IPS-18c (cell line): ENCODE data around the gene ZER1.
"Not testable (repeated sequence)": the region's sequence is repeated elsewhere in the genome, so short reads cannot be mapped to it uniquely, and the experiment has no call there.

Experiments
- H3K4me3 ChIP-seq: 2 replicates; pipeline ENCODE4 v1.7.0; 2013; ENCODE audit warnings: low read depth, mild to moderate bottlenecking, low read length, moderate library complexity; ENCODE audit not compliant: insufficient read depth
- H3K9me3 ChIP-seq: one replicate; pipeline ENCODE4 v1.6.1; 2013; ENCODE audit warnings: mild to moderate bottlenecking, low read length, moderate library complexity; ENCODE audit not compliant: control insufficient read depth, insufficient read depth

Gene ZER1

GRCh38 chr9:128712451-128713410, 59.0 kb downstream of the ZER1 start:
- Histone ChIP-seq H3K9me3 (peaks cover 2% of the 10 kb centered on the region), H3K4me3 (no peak overlapping the region; the same call in 1 of the 2 replicates)

- Histone ChIP-seq H3K9me3 (no peaks in the 10 kb centered on the region), H3K4me3 (no peak overlapping the region)
Measured at GRCh38 chr9:128707446-128707845, 64.3 kb downstream of the ZER1 start.

GRCh38 chr9:128706671-128707381, 64.9 kb downstream of the ZER1 start:
- Histone ChIP-seq H3K9me3 (no peaks in the 10 kb centered on the region), H3K4me3 (no peak overlapping the region)

GRCh38 chr9:128706045-128706444, 65.7 kb downstream of the ZER1 start:
- Histone ChIP-seq H3K9me3 (no peaks in the 10 kb centered on the region), H3K4me3 (no peak overlapping the region)

GRCh38 chr9:128705051-128705965, 66.4 kb downstream of the ZER1 start:
- no peak overlapping the region for H3K4me3 ChIP-seq
- H3K9me3 ChIP-seq, result no peaks in the 10 kb centered on the region

DNA sequence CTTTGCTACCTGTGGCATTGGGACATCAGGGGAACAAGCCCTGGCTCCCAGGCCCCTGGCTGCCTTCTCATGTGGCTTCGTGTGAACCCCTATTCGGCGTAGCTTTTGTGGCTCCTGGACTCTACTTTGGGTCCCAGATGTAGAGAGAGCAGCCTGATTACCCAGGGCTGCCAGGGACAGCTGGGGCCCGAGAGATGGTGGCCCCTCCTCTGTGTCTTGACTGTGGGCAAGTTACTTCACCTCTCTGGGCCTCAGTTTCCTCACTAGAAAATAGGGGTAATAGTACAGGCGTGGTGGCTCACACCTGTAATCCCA, 67.4 kb downstream of the ZER1 start:
- Histone ChIP-seq H3K9me3 (no peaks in the 10 kb centered on the region), H3K4me3 (no peak overlapping the region)

DNA sequence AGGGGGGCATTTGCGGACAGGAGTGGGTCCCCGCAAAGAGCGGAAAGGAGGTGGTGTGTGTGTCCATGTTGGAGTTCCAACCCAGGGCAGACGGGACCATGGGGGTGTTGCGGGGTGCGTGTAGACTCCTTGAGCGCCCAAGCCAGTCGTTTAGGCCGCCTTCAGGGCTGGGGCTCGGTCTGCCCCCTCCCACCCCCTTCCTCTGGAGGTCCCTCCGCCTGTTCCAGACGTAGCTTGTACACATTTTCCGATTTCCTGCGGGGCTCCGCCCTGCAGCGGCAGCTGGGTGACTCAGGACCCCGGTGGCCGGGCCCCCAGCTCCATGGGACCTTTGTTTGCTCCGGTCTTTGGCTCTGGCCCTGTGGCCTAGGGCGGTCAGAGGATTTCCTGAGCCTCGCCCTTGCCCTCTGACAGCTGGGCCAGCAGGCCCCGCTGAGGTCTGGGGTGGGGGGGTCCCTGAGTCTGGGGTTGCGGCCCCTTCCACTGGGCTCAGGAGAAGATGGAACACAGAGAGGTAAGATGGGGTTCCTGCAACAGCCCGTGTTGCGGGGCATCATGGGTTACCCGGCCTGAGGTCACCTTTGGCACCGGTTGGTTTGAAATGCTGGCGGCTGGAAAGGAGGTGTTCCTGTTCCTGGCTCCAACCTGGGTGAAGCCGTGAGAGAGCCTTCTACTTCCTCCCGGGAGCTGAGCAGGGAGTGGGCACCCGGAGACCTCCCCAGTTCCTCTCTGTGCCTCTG, 67.9 kb downstream of the ZER1 start:
- peak overlapping the region; percentile 81 for H3K4me3 ChIP-seq

DNA sequence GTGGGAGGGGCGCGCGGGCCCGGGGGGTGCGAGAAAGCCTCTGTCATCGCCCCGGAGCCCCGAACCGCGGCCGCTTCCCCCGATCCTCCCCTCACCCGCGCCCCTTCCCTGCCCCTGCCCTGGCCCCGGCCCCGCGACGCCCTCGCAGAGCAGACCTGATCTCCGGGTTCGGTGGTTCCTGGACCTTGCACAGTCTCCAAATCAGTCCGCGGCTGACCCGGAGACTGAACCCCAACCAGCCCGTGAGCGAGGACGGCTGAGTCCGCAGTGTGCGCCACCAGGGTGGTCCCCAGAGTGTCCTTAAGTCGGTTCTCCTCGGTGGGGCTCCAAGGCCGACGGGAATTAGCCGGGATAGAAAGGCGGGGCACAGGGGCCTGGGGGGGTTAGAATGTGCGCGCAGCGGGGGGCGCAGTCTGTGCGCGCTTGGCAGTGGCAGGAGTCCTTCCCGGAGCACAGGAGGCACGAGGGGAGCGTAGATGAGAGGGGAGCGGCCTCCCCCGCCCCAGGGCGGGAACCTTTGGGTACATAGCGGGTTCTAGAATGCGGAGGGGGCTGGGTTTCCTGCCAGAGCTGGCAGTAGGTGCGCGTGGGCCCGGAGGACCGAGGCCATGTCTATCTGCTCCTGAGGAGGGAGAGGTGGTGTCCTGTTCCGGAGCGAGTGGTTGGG, 68.6 kb downstream of the ZER1 start:
- Histone ChIP-seq H3K4me3 (peak overlapping the region; percentile 81), H3K9me3 (no peaks in the 10 kb centered on the region)

More for the DNA sequence above, 67.9 kb downstream of the ZER1 start:
- no peaks in the 10 kb centered on the region for H3K9me3 ChIP-seq

DNA sequence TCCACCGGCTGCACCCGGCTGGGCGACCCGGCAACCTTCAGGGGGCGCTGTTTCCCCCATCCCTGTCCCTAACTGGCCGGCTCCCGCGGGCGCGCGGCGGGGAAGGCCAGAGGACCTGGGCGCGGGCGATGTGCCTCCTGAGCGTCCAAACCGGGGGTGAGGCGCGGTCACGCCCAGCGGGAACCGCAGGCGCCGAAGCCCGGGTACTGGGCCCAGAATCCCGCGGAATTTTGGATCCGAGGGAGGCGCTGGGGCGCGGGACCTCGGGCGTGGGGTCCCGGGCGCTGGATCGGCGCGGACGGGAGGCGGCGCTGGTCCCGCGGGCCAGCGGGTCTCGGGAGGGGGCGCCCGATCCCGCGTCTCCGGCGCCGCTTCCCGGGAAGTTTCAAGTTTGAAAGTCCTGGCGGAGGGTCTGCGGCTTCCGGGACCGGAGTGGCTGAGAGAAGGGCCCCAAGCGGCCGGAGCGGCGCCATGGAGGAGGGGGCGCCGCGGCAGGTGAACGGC, 69.2 kb downstream of the ZER1 start, which contains the start of gene PKN3:
TSS of gene PKN3 (plus strand) at position 59 of the 504 bp plus-strand sequence. CDS start at position 472, 413 bp downstream.
- peak within 1 kb of the TSS; percentile 81 for H3K4me3 ChIP-seq

GRCh38 chr9:128701227-128701854, 70.4 kb downstream of the ZER1 start:
- H3K4me3 ChIP-seq, result no peak overlapping the region
- no peaks in the 10 kb centered on the region for H3K9me3 ChIP-seq

More for the DNA sequence above, 69.2 kb downstream of the ZER1 start, which contains the start of gene PKN3:
- H3K9me3 ChIP-seq, result no peaks in the 10 kb centered on the region

DNA sequence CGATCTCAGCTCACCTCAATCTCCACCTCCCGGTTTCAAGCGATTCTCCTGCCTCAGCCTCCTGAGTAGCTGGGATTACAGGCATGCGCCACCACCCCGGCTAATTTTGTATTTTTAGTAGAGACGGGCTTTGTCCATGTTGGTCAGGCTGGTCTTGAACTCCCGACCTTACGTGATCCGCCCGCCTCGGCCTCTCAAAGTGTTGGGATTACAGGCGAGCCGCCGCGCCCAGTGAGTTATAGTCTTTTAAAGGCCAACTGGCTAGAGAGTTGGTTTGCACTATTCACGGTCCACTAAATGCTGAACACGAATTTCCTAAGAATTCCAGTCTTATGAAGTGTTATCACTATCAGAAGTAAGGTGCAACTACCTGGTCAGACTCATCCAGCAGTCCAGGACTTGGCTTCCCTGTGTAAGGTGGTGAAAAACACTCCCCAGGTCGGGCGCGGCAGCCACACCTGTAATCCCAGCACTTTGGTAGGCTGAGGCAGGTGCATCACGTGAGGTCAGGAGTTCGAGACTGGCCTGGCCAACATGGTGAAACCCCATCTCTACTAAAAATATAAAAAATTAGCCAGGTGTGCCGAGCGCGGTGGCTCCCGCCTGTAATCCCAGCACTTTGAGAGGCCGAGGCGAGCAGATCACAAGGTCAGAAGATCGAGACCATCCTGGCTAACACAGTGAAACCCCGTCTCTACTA, 72.5 kb downstream of the ZER1 start:
- not testable (repeated sequence) for H3K4me3 ChIP-seq, H3K9me3 ChIP-seq

DNA sequence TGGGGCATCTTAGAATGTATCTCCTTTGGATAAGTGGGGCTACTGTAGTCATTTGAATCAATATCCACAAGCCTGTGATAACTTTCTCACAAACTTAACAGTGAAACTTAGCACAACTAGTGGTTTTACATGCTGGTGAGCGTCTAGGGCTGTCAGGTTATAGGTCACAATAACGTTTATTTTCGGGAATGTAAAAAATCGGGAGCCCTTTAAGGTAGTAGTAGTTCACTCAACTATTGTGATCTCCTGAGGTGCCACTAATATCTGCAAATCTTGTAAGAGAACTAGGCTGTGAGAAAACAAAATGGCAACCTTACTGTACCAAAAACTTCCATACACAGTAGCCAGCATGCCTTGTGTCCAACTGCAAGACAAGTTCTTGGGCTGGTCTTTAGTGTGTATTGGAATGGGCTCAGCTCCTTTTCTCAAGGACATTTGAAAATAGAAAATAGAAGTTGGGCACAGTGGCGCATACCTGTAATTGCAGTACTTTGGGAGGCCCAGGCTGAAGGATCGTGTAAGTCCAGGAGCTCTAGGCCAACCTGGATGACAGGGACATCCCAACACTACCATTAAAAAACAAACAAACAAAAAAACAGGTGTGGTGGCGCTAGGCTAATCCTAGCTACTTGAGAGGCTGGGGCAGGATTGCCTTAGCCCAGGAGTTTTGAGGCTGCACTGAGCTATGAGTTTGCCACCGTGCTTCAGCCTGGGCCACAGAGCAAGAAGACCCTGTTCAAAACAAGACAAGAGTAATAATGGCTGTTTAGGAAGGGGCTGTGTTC, 74.6 kb downstream of the ZER1 start:
- Histone ChIP-seq H3K4me3 (no peak overlapping the region), H3K9me3 (no peaks in the 10 kb centered on the region)

- Histone ChIP-seq H3K4me3 (no peak overlapping the region), H3K9me3 (no peaks in the 10 kb centered on the region)
Measured at GRCh38 chr9:128694344-128694743, 77.4 kb downstream of the ZER1 start.

DNA sequence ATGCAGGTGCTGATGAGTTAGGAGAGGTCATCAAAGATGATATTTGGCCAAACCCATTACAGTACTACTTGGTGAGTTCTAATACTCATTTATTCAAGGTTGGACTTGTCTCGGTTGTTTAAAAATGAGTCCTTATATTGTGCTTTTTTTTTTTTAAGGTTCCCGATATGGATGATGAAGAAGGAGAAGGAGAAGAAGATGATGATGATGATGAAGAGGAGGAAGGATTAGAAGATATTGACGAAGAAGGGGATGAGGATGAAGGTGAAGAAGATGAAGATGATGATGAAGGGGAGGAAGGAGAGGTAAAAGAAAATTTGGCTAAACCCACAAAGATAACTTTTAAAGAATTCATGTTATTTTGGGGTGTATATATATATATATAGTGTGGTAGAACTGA, 78.0 kb downstream of the ZER1 start:
- not testable (repeated sequence) for H3K4me3 ChIP-seq

More for the DNA sequence above, 78.0 kb downstream of the ZER1 start:
- not testable (repeated sequence) for H3K9me3 ChIP-seq
